Neural progenitor cell (in vitro differentiated cells): ENCODE results near the gene AKR7A3.

Experiments
- CTCF ChIP-seq: fragments of 200-600 bp; sonication (generic); IDR thresholded peaks from 2 replicates; pipeline ENCODE4 v1.5.1; 2017; ENCODE audit warnings: antibody characterized with exemption, mild to moderate bottlenecking
- EZH2phosphoT487 ChIP-seq: fragments of 200-600 bp; sonication (generic); IDR thresholded peaks from 2 replicates; pipeline ENCODE4 v1.6.1; 2017; ENCODE audit warnings: antibody characterized with exemption

- no peak for TF ChIP-seq CTCF
- TF ChIP-seq EZH2phosphoT487: no peak
Measured at GRCh38 chr1:19322481-19322880, 33.9 kb upstream of the AKR7A3 start.
